Upper lobe of right lung (tissue), 1 donor: Measurements from ENCODE around the gene PDE11A. TPM values are rescaled to one million over a fixed set of nuclear protein-coding genes. Genes with fewer than 3 reads are reported as not detected.

Experiments used
- ATAC-seq: fragments of 200-7000 bp; cut with Tn5 transposase; one replicate; pipeline ENCODE4 v1.9.1; 2020; ENCODE audit warnings: mild to moderate bottlenecking, moderate library complexity
- DNase-seq: peaks from one replicate; pipeline ENCODE4 v3.0.0-alpha.2; 2020
- H3K27ac ChIP-seq: fragments of 200-600 bp; one replicate; pipeline ENCODE4 v1.8.0; 2022
- H3K27me3 ChIP-seq: fragments of 200-600 bp; one replicate; pipeline ENCODE4 v1.8.0; 2022; ENCODE audit warnings: mild to moderate bottlenecking
- H3K36me3 ChIP-seq: fragments of 200-600 bp; one replicate; pipeline ENCODE4 v1.8.0; 2022
- H3K4me1 ChIP-seq: fragments of 200-600 bp; one replicate; pipeline ENCODE4 v1.8.0; 2022
- H3K4me3 ChIP-seq: fragments of 200-600 bp; one replicate; pipeline ENCODE4 v1.8.0; 2022; ENCODE audit warnings: mild to moderate bottlenecking
- H3K9me3 ChIP-seq: fragments of 200-600 bp; one replicate; pipeline ENCODE4 v1.8.0; 2022
- intact Hi-C: fragments of 100-400 bp; cut with DNase I; formaldehyde crosslinking; loops from one replicate; pipeline ENCODE4 v1.11.0; 2022
- total RNA-seq: library from RNA; stranded (reverse); fragmentation: NEBNext Ultra II Directional; extraction: Animal tissue kit (Norgen Biotek cat#: 25700); gene quantifications from one replicate; pipeline ENCODE4 v1.2.1, GENCODE V29; 2021
- TF ChIP-seq, protein P1 (sequence below): fragments of 200-600 bp; IDR thresholded peaks from one replicate; pipeline ENCODE4 v1.8.0; 2022; ENCODE audit warnings: antibody characterized with exemption
- donor health status: DM: no; HTN: yes; CAD: no; lungs with severe emphysema.

The PDE11A gene
- total RNA-seq, 1 donor from 2014 or later, result not detected

DNA sequence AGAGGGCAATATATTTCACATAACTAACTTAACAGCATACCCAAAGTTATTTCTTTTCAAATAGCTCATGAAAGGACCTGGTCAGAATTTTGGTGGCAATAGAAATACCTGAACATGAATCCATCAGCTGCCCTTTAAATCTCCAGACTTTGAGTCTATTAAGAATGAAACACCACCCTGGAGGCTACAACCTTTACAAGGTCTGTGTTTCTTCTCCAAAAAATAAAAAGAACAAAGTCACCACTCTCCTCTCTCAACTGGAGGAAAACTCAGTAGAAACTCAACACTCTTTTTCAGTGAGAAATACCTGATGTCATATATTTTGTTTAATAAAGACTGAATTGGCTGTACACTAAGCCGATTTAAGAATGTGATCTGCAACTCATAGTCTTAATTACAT, 475.7 kb downstream of the PDE11A start:
- Histone ChIP-seq H3K4me1 (no peaks in the 10 kb centered on the region), H3K27me3 (no peaks in the 10 kb centered on the region), H3K4me3 (no peak overlapping the region), H3K27ac (no peak overlapping the region), H3K9me3 (no peaks in the 10 kb centered on the region), H3K36me3 (no peaks in the 10 kb centered on the region)
- TF ChIP-seq, protein P1, sequence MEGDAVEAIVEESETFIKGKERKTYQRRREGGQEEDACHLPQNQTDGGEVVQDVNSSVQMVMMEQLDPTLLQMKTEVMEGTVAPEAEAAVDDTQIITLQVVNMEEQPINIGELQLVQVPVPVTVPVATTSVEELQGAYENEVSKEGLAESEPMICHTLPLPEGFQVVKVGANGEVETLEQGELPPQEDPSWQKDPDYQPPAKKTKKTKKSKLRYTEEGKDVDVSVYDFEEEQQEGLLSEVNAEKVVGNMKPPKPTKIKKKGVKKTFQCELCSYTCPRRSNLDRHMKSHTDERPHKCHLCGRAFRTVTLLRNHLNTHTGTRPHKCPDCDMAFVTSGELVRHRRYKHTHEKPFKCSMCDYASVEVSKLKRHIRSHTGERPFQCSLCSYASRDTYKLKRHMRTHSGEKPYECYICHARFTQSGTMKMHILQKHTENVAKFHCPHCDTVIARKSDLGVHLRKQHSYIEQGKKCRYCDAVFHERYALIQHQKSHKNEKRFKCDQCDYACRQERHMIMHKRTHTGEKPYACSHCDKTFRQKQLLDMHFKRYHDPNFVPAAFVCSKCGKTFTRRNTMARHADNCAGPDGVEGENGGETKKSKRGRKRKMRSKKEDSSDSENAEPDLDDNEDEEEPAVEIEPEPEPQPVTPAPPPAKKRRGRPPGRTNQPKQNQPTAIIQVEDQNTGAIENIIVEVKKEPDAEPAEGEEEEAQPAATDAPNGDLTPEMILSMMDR, result no peak
- intact Hi-C loops, result no loop called here
- DNase-seq, result no peak
- ATAC-seq, result no peak

DNA sequence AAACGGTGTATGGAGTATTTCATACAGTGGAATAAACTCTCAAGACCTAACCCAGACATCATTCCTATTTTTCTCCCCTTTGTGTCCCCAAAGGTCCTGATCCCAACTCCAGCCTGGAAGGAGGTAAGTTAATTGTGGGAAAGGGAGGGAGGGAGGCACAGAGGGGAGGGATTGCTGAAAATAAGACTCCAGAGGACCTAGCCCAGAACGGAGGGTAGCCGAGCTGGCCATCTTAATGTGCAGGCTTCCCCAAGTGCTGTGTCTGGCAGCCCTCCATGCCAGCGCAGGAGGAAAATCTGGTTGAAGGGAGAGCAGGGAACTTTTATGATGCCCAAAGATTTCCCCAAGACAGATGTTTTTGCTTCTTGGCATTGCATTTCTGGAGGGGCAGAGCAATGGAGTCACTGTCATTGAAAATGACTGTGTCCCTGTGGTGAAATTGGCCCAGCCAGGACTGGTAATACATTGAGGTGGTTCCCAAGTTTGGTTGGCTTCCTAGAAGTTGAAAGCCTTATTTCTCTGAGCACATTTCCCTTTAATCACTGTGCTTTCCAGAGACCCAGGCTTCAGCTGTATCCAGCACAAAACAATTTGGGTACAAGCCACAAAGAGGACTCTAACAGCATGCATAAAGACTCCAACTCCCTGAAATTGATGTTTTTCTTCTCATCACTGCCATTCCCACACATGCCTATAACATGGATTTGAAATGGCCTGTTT, 477.3 kb downstream of the PDE11A start:
- TF ChIP-seq, protein P1, result no peak
- H3K4me3 ChIP-seq, result no peak overlapping the region
- no peak overlapping the region for H3K27ac ChIP-seq
- no peak for DNase-seq
- no peaks in the 10 kb centered on the region for H3K4me1 ChIP-seq
- intact Hi-C loops, result no loop called here
- no peak for ATAC-seq
- H3K27me3 ChIP-seq, result no peaks in the 10 kb centered on the region
- no peaks in the 10 kb centered on the region for H3K9me3 ChIP-seq
- H3K36me3 ChIP-seq, result no peaks in the 10 kb centered on the region

DNA sequence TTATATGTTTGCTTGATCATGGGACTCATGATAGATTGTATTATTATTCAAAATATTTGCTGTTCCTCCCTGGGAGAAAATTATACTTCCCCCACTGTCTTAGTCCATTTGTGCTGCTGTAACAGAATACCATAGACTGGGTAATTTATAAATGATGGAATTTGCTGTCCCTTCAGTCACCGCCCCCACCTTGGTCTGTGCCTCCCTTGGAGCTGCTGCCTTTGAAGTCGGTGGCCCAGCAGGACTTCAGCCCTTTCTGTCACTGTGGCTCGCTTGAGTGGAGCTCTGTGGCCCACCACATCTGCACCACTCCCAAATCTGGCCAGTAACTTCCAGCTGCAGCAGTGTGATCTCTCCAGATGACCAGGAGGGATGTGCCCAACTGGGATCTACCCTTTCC, 479.2 kb downstream of the PDE11A start:
- no peaks in the 10 kb centered on the region for H3K9me3 ChIP-seq
- no peak for DNase-seq
- no peak for ATAC-seq
- TF ChIP-seq, protein P1, result no peak
- no peak overlapping the region for H3K27ac ChIP-seq
- H3K4me1 ChIP-seq, result no peaks in the 10 kb centered on the region
- H3K27me3 ChIP-seq, result no peaks in the 10 kb centered on the region
- H3K4me3 ChIP-seq, result no peak overlapping the region
- H3K36me3 ChIP-seq, result no peaks in the 10 kb centered on the region
- intact Hi-C loops, result no loop called here

DNA sequence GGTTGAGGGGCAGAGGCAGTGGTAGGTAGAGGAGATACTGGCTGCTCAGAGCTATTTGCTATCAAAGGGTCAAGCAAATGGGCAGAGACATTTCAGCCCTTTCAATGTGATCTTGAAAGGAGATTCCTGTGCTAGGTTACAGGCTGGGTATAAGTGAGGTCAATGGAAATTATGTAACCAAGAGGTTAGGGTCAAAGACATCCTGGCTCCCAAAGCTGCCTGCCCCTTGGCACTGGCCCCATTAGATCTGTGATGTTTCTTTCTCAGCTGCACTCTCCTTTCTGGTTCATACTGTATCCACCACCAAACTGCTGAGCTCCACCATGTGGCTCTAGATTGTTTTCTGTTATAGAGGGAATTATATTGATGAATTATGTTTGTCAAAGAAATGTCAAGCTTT, 479.6 kb downstream of the PDE11A start:
- no peak for ATAC-seq
- no peak for DNase-seq
- H3K9me3 ChIP-seq, result no peaks in the 10 kb centered on the region
- H3K4me1 ChIP-seq, result no peaks in the 10 kb centered on the region
- intact Hi-C loops, result no loop called here
- no peaks in the 10 kb centered on the region for H3K27me3 ChIP-seq
- TF ChIP-seq, protein P1, result no peak
- no peaks in the 10 kb centered on the region for H3K36me3 ChIP-seq
- no peak overlapping the region for H3K27ac ChIP-seq
- H3K4me3 ChIP-seq, result no peak overlapping the region

DNA sequence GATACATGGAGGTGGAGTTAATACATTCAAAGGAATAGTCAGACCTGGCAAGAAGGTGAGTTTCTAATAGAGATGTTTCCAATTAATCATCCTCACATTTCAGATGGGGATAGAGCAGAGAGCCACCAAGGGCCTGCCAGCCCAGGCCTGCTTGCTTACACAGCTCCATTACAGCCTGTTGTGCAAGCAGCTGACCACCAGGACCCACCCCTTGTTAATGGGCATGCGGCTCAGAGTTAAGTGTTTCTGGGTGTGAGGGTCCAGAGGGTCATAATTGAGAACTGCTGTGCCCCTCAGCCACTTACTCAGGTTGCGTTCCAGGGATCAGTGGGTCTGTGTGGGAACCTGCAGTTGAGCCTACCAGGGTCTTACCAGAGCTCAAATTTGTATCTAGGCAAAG, 480.2 kb downstream of the PDE11A start:
- DNase-seq (no peak), ATAC-seq (no peak)
- no peaks in the 10 kb centered on the region for H3K27me3 ChIP-seq
- no peaks in the 10 kb centered on the region for H3K4me1 ChIP-seq
- H3K27ac ChIP-seq, result no peak overlapping the region
- no peak overlapping the region for H3K4me3 ChIP-seq
- TF ChIP-seq, protein P1, result no peak
- no peaks in the 10 kb centered on the region for H3K9me3 ChIP-seq
- intact Hi-C loops, result no loop called here
- no peaks in the 10 kb centered on the region for H3K36me3 ChIP-seq

DNA sequence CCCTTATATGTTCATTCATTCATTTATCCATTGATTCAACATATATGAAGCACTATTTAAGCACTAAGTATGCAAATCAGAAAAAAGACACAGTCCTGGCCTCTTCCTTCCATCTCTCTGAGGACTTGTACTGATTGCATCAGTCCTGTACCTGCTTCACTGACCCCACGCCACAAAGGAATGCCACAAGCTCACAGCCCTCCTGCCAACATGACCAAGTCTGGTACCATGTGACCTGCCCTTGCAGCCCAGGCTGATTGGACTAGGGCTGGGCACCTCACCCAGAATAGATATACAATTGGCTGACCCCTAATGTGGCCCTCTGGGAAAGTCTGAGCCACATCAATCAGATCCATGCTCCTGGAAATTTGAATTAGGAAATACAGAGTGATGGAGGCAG, 483.4 kb downstream of the PDE11A start:
- TF ChIP-seq, protein P1, result no peak
- H3K9me3 ChIP-seq, result no peaks in the 10 kb centered on the region
- intact Hi-C loops, result no loop called here
- ATAC-seq (no peak), DNase-seq (no peak)
- no peaks in the 10 kb centered on the region for H3K4me1 ChIP-seq
- H3K4me3 ChIP-seq, result no peak overlapping the region
- no peak overlapping the region for H3K27ac ChIP-seq
- no peaks in the 10 kb centered on the region for H3K27me3 ChIP-seq
- no peaks in the 10 kb centered on the region for H3K36me3 ChIP-seq
